NCI-H2196 (cell line): ENCODE data around the gene OR10K2.

Source experiments
- DNase-seq: peaks from one replicate; lab custom pipeline; 2025; ENCODE audit not compliant: unreplicated experiment; lab: John Stamatoyannopoulos, UW

Gene OR10K2

DNA sequence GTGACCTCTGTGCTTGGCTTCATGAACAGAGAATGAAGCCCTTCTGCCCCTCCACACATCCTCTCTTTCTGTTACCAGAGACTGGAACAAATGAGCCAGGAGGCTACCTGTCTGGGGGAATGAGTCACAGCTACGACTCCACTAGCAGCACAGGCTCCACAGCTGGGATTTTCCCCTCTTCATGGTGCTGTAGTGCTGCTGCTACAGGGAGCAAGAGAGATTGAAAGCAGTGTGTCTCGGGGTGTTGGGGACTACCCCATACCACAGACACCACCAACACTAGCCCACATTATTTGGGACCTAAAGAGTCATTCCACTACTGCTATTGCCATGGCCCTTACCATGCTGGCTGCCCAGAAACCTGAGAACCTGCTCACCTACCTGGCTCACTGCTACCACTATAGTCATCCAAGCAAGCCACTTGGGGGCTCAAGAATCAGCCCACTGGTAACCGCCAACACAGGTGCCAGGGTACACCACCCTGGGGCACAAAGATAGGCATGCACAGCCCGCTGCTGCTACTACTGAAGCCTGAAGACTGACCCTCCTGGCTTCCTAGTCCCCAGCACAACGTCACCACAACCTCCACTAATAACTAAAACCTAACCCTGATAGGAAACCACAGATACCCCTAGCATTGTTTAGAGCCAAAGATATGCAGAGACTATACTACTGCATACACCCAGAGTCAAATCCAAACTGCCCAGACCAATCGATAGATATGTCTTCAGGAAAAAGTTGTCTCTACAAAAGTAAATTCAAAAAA, 54.7 kb downstream of the OR10K2 start:
- no peak for DNase-seq
